ENCODE results near the gene EFCC1.
A peak's percentile ranks its signal among the peaks of the same experiment; 100 is the strongest.

The EFCC1 gene

DNA sequence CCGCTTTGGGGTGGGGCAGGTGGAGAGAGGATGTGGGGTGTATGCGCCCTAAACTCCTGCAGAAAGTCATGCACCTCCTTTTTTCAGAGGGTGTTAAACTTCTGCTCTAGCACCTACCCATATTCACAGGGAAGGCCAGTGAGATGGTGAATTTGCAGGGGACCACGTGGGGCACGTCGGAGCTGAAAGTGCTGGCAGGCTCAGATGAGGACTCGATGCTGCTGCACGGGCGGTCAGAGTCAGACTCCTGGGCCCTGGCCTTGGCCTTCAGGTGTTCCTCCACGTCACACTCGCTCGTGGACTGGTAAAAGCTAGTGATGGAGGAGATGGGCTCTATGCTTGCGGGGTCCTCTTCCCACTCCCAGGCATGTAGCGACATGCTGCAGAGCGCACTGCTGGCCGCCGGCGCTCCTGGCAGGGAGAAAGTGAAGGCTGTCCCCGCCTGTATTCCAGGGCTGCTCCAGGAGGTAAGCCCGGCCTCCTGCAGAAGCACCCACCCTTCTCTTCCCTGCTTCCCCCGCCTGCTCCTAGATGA lies 8.1 kb upstream of the EFCC1 start:
- TF ChIP-seq YY1 (IDR thresholded peaks at IDR 0.05; ENCODE audit: low read depth) (no peak), FOXM1 (IDR thresholded peaks at IDR 0.05; ENCODE audit: borderline replicate concordance, low read depth) (no peak)

DNA sequence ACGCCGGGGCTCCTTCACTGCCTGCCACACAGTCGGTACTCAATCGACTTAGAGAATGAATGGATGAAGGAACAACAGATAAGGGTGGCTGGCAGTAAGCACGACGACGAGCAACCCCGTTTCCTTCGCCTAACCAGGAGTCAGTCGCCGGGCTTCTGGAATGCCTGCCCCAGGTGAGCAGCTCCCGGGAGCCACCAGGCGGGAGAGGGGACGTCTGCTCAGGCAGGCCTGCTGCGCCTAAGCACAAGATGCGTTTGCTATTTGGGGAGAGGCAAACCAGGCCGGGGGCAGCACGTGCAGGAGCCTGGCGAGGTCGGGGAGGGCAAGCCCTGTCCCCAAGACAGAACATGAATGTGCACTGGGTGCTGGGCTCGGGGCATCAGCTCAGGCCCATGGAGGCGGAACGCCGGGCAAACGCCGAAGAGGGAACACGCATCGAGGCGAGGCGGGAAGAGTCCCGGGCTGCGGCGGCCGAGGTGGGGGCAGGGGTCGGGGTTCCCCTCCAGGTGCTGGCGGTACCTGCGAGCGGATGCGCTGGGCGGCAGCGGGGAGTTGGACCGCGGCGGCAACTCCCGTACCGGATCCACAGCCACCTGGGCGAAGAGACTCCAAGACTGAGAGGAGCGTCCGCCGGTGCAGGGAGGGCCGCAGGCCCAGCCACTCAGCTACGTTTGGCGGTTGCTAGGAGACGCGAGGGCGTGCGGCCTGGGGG lies 7.5 kb upstream of the EFCC1 start, which contains the start of gene CFAP92:
TSS of gene CFAP92 (minus strand) at position 616 of the 712 bp plus-strand sequence. CDS start 772 bp downstream, outside the sequence.
- TF ChIP-seq CEBPB (IDR thresholded peaks at IDR 0.05) (no peak), ZBTB7A (IDR thresholded peaks at IDR 0.05; ENCODE audit: low read depth) (no peak), YY1 (IDR thresholded peaks at IDR 0.05; ENCODE audit: low read depth) (no peak), MAX (IDR thresholded peaks at IDR 0.05) (peak; percentile 76), TCF12 (IDR thresholded peaks at IDR 0.05; ENCODE audit: low read depth) (peak; percentile 26; the same call in 1 of the 2 replicates), NFIC (IDR thresholded peaks at IDR 0.05) (no peak), TAF1 (IDR thresholded peaks at IDR 0.05; ENCODE audit: low read depth) (peak; percentile 38; the same call in 1 of the 2 replicates), EGR1 (IDR thresholded peaks at IDR 0.05) (no peak), CREB1 (IDR thresholded peaks at IDR 0.05; ENCODE audit: low read depth) (no peak), FOXM1 (IDR thresholded peaks at IDR 0.05; ENCODE audit: borderline replicate concordance, low read depth) (no peak), RAD21 (IDR thresholded peaks at IDR 0.05; ENCODE audit: low read depth) (no peak)
- TF ChIP-seq, protein P1, sequence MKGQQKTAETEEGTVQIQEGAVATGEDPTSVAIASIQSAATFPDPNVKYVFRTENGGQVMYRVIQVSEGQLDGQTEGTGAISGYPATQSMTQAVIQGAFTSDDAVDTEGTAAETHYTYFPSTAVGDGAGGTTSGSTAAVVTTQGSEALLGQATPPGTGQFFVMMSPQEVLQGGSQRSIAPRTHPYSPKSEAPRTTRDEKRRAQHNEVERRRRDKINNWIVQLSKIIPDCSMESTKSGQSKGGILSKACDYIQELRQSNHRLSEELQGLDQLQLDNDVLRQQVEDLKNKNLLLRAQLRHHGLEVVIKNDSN (IDR thresholded peaks at IDR 0.05), result no peak; the same call in 1 of the 2 replicates
- TF ChIP-seq, protein P2, sequence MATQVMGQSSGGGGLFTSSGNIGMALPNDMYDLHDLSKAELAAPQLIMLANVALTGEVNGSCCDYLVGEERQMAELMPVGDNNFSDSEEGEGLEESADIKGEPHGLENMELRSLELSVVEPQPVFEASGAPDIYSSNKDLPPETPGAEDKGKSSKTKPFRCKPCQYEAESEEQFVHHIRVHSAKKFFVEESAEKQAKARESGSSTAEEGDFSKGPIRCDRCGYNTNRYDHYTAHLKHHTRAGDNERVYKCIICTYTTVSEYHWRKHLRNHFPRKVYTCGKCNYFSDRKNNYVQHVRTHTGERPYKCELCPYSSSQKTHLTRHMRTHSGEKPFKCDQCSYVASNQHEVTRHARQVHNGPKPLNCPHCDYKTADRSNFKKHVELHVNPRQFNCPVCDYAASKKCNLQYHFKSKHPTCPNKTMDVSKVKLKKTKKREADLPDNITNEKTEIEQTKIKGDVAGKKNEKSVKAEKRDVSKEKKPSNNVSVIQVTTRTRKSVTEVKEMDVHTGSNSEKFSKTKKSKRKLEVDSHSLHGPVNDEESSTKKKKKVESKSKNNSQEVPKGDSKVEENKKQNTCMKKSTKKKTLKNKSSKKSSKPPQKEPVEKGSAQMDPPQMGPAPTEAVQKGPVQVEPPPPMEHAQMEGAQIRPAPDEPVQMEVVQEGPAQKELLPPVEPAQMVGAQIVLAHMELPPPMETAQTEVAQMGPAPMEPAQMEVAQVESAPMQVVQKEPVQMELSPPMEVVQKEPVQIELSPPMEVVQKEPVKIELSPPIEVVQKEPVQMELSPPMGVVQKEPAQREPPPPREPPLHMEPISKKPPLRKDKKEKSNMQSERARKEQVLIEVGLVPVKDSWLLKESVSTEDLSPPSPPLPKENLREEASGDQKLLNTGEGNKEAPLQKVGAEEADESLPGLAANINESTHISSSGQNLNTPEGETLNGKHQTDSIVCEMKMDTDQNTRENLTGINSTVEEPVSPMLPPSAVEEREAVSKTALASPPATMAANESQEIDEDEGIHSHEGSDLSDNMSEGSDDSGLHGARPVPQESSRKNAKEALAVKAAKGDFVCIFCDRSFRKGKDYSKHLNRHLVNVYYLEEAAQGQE (IDR thresholded peaks at IDR 0.05; ENCODE audit: low read depth), result no peak

DNA sequence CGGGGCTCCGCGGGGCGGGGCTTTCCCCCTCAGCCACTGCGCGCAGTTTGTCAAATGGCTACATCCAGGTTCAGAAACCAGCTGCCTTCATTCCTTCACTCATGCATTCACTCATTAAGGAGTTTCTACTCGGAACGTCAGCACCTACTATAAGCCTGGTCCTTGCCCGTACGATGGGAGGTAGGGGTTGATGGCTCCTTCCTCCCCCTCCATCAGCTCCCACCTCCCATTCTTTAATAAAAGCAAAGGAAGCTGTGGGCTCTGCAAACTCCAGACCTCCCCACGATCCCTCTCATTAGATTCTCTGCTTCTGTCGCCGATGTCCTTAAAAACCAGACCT lies 7.0 kb upstream of the EFCC1 start:
- no peak for TF ChIP-seq MAX (IDR thresholded peaks at IDR 0.05)

- no peak for TF ChIP-seq TEAD4 (IDR thresholded peaks at IDR 0.05)
- TF ChIP-seq, protein P2 (IDR thresholded peaks at IDR 0.05; ENCODE audit: low read depth), result no peak
- TF ChIP-seq TCF12 (IDR thresholded peaks at IDR 0.05; ENCODE audit: low read depth), result no peak
- TF ChIP-seq EP300 (IDR thresholded peaks at IDR 0.05; ENCODE audit: borderline replicate concordance), result no peak
- TF ChIP-seq CEBPB (IDR thresholded peaks at IDR 0.05), result no peak
- TF ChIP-seq, protein P1 (IDR thresholded peaks at IDR 0.05), result no peak
- no peak for TF ChIP-seq EGR1 (IDR thresholded peaks at IDR 0.05)
- TF ChIP-seq FOXM1 (IDR thresholded peaks at IDR 0.05; ENCODE audit: borderline replicate concordance, low read depth), result no peak
- TF ChIP-seq ZBTB7A (IDR thresholded peaks at IDR 0.05; ENCODE audit: low read depth), result no peak
- no peak for TF ChIP-seq RAD21 (IDR thresholded peaks at IDR 0.05; ENCODE audit: low read depth)
- TF ChIP-seq YY1 (IDR thresholded peaks at IDR 0.05; ENCODE audit: low read depth), result no peak
- TF ChIP-seq CREB1 (IDR thresholded peaks at IDR 0.05; ENCODE audit: low read depth), result no peak
- no peak for TF ChIP-seq TAF1 (IDR thresholded peaks at IDR 0.05; ENCODE audit: low read depth)
- TF ChIP-seq MAX (IDR thresholded peaks at IDR 0.05), result no peak
- TF ChIP-seq NFIC (IDR thresholded peaks at IDR 0.05), result no peak
These were observed 6.2 kb upstream of the EFCC1 start for GRCh38 chr3:128994581-128995546.

GRCh38 chr3:128995737-128996136 lies 5.4 kb upstream of the EFCC1 start:
- TF ChIP-seq EP300 (IDR thresholded peaks at IDR 0.05; ENCODE audit: borderline replicate concordance) (no peak), YY1 (IDR thresholded peaks at IDR 0.05; ENCODE audit: low read depth) (no peak), CREB1 (IDR thresholded peaks at IDR 0.05; ENCODE audit: low read depth) (no peak), TAF1 (IDR thresholded peaks at IDR 0.05; ENCODE audit: low read depth) (no peak), EGR1 (IDR thresholded peaks at IDR 0.05) (no peak), FOXM1 (IDR thresholded peaks at IDR 0.05; ENCODE audit: borderline replicate concordance, low read depth) (no peak), CEBPB (IDR thresholded peaks at IDR 0.05) (no peak), TEAD4 (IDR thresholded peaks at IDR 0.05) (no peak), NFIC (IDR thresholded peaks at IDR 0.05) (no peak), MAX (IDR thresholded peaks at IDR 0.05) (no peak), TCF12 (IDR thresholded peaks at IDR 0.05; ENCODE audit: low read depth) (no peak), RAD21 (IDR thresholded peaks at IDR 0.05; ENCODE audit: low read depth) (no peak), ZBTB7A (IDR thresholded peaks at IDR 0.05; ENCODE audit: low read depth) (no peak)
- TF ChIP-seq, protein P1 (IDR thresholded peaks at IDR 0.05), result no peak
- TF ChIP-seq, protein P2 (IDR thresholded peaks at IDR 0.05; ENCODE audit: low read depth), result no peak
